ENCODE results near the gene SLC22A23.
A peak's percentile ranks its signal among the peaks of the same experiment; 100 is the strongest.

SLC22A23 gene, protein sequence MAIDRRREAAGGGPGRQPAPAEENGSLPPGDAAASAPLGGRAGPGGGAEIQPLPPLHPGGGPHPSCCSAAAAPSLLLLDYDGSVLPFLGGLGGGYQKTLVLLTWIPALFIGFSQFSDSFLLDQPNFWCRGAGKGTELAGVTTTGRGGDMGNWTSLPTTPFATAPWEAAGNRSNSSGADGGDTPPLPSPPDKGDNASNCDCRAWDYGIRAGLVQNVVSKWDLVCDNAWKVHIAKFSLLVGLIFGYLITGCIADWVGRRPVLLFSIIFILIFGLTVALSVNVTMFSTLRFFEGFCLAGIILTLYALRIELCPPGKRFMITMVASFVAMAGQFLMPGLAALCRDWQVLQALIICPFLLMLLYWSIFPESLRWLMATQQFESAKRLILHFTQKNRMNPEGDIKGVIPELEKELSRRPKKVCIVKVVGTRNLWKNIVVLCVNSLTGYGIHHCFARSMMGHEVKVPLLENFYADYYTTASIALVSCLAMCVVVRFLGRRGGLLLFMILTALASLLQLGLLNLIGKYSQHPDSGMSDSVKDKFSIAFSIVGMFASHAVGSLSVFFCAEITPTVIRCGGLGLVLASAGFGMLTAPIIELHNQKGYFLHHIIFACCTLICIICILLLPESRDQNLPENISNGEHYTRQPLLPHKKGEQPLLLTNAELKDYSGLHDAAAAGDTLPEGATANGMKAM

GRCh38 chr6:3456898-3457709, at the start of gene SLC22A23:
TSS of gene SLC22A23 (minus strand) at chr6:3457050. CDS start at chr6:3456559, 491 bp downstream.
- peak; percentile 93 for DNase-seq (ENCODE audit: low spot score)

GRCh38 chr6:3506200-3506599, 49.4 kb upstream of the SLC22A23 start:
- DNase-seq (ENCODE audit: low spot score) = no peak

GRCh38 chr6:3504938-3505805, 48.3 kb upstream of the SLC22A23 start:
- no peak for DNase-seq (ENCODE audit: low spot score)

DNA sequence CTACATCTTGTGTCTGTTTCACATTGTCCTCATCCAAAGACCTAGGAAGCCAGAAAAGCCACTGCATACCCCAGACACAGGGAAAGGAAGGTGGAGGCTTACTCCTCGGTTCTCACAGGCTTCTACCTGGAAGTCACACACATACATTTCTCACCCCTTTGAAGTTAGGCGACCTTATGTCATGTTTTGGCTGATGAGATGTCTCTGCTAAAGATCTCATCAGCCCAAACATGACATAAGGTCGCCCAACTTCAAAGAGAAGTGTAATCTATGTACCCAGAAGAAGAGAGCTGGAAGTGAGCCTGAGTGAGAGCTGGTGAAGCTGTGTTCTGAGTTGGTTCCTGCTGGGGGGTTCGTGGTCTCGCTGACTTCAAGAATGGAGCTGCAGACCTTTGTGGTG, 47.5 kb upstream of the SLC22A23 start:
- DNase-seq (ENCODE audit: low spot score) = no peak

GRCh38 chr6:3501826-3502500, 45.1 kb upstream of the SLC22A23 start:
- no peak for DNase-seq (ENCODE audit: low spot score)

DNA sequence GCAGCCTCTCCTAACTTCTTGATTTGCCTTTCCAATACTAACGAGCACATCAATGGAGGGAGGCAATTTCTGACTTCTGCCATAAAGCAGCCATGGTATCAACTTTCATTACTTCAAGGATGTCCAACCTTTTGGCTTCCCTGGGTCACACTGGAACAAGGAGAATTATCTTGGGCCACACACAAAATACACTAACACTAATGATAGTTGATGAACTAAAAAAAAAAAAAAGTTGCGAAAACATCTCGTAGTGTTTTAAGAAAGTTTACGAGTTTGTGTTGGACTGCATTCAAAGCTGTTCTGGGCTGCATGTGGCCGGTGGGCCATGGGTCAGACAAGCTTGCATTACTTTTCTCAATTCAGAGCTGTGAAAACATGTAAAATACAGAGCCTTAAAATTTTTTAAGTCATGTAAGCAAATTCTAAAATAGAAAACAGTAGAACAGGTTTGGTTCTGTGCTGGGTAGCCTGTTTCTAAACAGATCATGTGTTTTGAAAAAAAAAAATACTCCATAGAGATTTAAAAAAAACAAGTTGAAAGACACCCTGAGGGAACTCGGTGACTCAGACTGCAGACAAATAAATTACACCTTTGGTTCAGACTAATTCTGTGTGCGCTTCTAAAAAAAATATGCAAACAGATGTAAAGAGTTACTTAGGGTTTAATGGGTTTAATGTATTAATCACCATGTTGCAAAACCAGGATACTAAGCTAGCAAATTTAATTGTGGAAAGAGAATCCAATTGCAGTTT, 43.6 kb upstream of the SLC22A23 start:
- DNase-seq (ENCODE audit: low spot score) = peak; percentile 37

- DNase-seq (ENCODE audit: low spot score) = no peak
Measured at GRCh38 chr6:3499603-3500002, 42.8 kb upstream of the SLC22A23 start.

DNA sequence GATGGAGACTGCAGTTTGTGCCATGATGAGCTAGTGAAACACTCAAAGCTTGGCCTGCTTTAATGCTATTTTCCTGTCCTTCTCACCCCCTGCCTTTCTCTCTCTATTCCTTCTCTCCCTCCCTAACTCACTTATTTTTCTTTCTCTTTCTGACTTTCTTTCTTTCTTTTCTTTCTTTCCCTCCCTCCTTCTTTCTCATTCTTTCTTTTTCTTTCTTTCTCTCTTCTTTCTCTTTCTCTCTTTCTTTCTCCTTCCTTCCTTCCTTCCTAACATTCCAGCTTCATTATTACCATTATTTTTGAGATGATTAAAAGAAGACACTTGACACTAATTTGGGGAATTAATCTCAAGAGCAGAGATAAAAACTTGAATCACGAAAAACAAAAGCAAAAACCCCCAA, 39.5 kb upstream of the SLC22A23 start:
- no peak for DNase-seq (ENCODE audit: low spot score)

DNA sequence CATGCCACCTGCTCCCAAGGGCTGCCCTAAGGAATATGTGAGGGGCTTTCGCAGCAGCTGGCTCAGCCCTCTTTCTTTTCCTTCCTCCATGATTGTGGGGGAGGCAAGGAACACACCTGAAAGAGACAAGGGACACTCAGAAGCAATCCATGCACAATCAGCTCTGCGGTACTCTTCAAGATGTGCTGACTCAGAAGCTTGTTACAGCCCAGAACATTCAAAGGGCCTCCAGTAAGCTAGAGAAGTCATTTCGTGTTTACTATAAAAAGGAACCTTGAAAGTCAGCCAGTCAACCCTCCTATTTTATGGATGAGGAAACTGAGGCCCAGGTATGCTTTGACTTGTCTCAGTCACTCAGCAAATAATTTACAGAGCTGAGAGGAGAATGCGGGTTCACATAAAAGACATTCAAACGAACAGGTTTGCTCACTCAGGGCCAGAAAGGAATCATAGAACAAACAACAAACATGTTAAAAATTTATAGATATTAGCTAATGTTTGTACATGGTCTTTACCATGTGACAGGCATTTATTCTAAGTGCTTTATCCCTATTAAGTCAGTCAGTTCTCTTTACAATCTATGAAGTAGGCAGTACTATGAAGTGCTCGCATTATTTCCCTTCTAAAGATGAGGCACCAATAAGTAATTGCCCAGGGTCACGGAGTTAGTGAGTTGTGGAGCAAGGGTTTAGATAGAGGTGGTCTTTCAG, 37.7 kb upstream of the SLC22A23 start:
- DNase-seq (ENCODE audit: low spot score) = no peak

- DNase-seq (ENCODE audit: low spot score) = no peak
Measured at GRCh38 chr6:3490625-3490980, 33.8 kb upstream of the SLC22A23 start.

GRCh38 chr6:3489961-3490624, 33.2 kb upstream of the SLC22A23 start:
- no peak for DNase-seq (ENCODE audit: low spot score)

DNA sequence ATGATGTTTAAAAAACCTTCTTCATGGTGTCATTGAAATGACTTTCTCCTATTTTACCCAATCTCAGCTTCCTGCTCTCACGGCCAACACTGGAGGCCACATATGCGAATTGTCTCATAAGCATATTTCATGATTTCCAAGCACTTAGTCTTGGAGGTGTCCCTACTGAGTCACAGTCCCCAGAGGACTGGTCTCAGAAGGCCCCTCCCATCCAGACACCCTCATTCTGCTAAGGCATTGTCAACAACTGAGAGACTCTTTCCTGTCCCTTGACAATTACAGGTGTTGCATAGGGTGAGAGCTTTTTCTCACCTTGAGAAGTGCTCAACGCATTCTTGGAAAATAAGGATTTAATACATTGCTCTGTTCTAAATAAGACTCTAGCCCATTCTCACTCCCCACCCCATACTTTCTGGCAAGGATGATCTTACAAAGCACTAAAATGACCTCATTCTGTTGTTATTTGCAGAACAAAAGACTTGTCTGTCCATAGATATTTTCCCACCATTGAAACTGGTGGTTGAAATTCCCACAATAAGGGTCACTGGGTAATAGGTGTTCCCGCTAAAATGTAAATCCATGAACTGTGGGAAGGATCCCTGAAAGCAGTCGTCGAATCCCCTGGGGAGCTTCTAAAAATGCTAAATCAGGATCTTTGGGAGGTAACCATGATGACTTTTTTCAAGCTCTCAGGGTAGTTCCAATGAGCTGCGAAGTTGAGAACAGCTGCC, 32.3 kb upstream of the SLC22A23 start:
- DNase-seq (ENCODE audit: low spot score) = peak; percentile 50

- no peak for DNase-seq (ENCODE audit: low spot score)
Measured at GRCh38 chr6:3484946-3485345, 28.1 kb upstream of the SLC22A23 start.

- peak; percentile 37 for DNase-seq (ENCODE audit: low spot score)
Measured at GRCh38 chr6:3484192-3484591, 27.3 kb upstream of the SLC22A23 start.

- no peak for DNase-seq (ENCODE audit: low spot score)
Measured at GRCh38 chr6:3483675-3484074, 26.8 kb upstream of the SLC22A23 start.

- DNase-seq (ENCODE audit: low spot score) = no peak
Measured at GRCh38 chr6:3482869-3483268, 26.0 kb upstream of the SLC22A23 start.

DNA sequence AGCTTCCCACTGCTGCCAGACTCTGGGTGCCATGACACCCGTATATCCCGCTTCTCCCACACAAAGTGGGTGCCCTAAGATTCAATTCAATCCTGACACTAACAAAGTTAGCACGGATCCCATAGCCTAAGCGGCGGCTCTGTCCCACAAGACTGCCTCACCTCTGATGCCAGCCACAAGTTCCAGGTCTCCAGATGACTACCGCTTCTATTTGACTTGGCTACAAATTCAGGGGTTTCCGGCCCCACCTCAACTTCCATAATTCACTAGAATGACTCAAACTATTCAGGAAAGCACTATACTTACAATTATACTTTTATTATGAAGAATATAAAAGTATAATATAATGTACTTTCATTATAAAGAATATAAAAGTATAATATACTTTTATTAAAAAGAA, 24.8 kb upstream of the SLC22A23 start:
- no peak for DNase-seq (ENCODE audit: low spot score)

GRCh38 chr6:3480009-3480408, 23.2 kb upstream of the SLC22A23 start:
- DNase-seq (ENCODE audit: low spot score) = no peak

- DNase-seq (ENCODE audit: low spot score) = no peak
Measured at GRCh38 chr6:3473773-3474172, 16.9 kb upstream of the SLC22A23 start.
